A673 (cell line): ENCODE data around the gene DISP3. TPM values are rescaled to one million over a fixed set of nuclear protein-coding genes. Genes with fewer than 3 reads are reported as not detected.

ENCODE experiments used
- BruUV-seq: library from RNA; stranded (reverse); fragments of 400-500 nt; replicated peaks from 2 replicates; lab custom pipeline; 2021; lab: Mats Ljungman, UMichigan
- CTCF ChIA-PET: fragments of 300-600 bp; sonication (Branson Sonifier 250); formaldehyde crosslinking; loops from one replicate; lab custom pipeline; 2022; ENCODE audit warnings: antibody characterized with exemption; lab: Charles Lee
- POLR2A ChIA-PET: fragments of 300-600 bp; sonication (Branson Sonifier 250); formaldehyde crosslinking; loops from one replicate; lab custom pipeline; 2022; ENCODE audit warnings: antibody characterized with exemption; ENCODE audit not compliant: low non-redundant PET; lab: Charles Lee
- DNase-seq: peaks from one replicate; pipeline ENCODE4 v3.0.0-alpha.2; 2015; ENCODE audit warnings: low spot score
- H3K27ac ChIP-seq: fragments of 200-600 bp; sonication (generic); 2 replicates; pipeline ENCODE4 v1.5.1; 2016; ENCODE audit warnings: mixed run types, low read depth, mild to moderate bottlenecking, mixed read lengths, antibody characterized with exemption, low read length; ENCODE audit not compliant: poor library complexity, severe bottlenecking
- H3K27me3 ChIP-seq: fragments of 200-600 bp; sonication (generic); replicated peaks from 2 replicates; pipeline ENCODE4 v1.6.1; 2017; ENCODE audit warnings: mixed run types, low read depth, mild to moderate bottlenecking, mixed read lengths, antibody characterized with exemption, low read length; ENCODE audit not compliant: insufficient read depth, poor library complexity
- H3K36me3 ChIP-seq: fragments of 200-600 bp; sonication (generic); 2 replicates; pipeline ENCODE4 v1.6.1; 2016; ENCODE audit warnings: mixed run types, mild to moderate bottlenecking, mixed read lengths, antibody characterized with exemption, low read length; ENCODE audit not compliant: insufficient read depth, poor library complexity, severe bottlenecking
- H3K4me1 ChIP-seq: fragments of 200-600 bp; sonication (generic); 2 replicates; pipeline ENCODE4 v1.6.1; 2017; ENCODE audit warnings: mixed run types, mild to moderate bottlenecking, mixed read lengths, antibody characterized with exemption, low read length; ENCODE audit not compliant: insufficient read depth, poor library complexity, severe bottlenecking
- H3K4me3 ChIP-seq: fragments of 200-600 bp; sonication (generic); 2 replicates; pipeline ENCODE4 v1.5.1; 2016; ENCODE audit warnings: low read depth, mixed run types, mild to moderate bottlenecking, mixed read lengths, low read length; ENCODE audit not compliant: poor library complexity, severe bottlenecking
- H3K9me3 ChIP-seq: fragments of 200-600 bp; sonication (generic); 2 replicates; pipeline ENCODE4 v1.6.1; 2016; ENCODE audit warnings: mixed run types, low read depth, mild to moderate bottlenecking, mixed read lengths, antibody characterized with exemption, low read length; ENCODE audit not compliant: poor library complexity, severe bottlenecking
- EZH2 ChIP-seq: fragments of 200-600 bp; sonication (generic); IDR thresholded peaks from 2 replicates; pipeline ENCODE4 v1.6.1; 2017; ENCODE audit warnings: borderline replicate concordance, low read depth, mild to moderate bottlenecking, mixed read lengths, antibody characterized with exemption, low read length; ENCODE audit not compliant: poor library complexity, severe bottlenecking
- intact Hi-C: fragments of 100-400 bp; cut with micrococcal nuclease; formaldehyde crosslinking; loops from one replicate; pipeline ENCODE4 v1.10.0; 2022; ENCODE audit not compliant: unreplicated experiment
- total RNA-seq: library from RNA; stranded (reverse); gene quantifications from 2 replicates; pipeline ENCODE4 v1.2.3, GENCODE V29; 2021
- TF ChIP-seq, protein P1 (sequence below): fragments of 300-800, 200-600 bp; sonication (generic); conservative IDR thresholded peaks from 2 replicates; pipeline ENCODE4 v1.5.1; 2017; ENCODE audit warnings: low read depth, mild to moderate bottlenecking, antibody characterized with exemption, low read length, moderate library complexity, mixed read lengths

The DISP3 gene
- total RNA-seq, 1 experiment from 2014 or later = 0.49 TPM

DNA sequence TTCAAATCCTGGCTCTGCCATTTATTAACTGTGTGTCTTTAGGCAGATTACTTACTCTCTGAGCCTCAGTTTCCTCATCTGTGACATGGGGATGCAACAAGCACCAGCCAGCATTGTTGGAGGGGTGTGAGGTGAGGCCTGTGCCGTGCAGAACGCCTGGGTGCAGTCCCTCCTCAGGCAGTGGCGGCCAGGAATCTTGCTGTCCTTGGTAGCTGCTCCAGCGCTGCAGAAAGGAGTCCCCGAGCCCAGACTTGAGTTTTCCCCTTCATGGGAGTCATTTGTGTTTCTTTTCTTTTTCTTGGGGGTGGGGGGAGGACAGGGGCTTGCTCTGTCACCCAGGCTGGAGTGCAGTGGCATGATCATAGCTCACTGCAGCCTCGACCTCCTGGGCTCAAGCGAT, 46.6 kb downstream of the DISP3 start:
- CTCF ChIA-PET = no interaction called here
- Histone ChIP-seq H3K36me3 (no peaks in the 10 kb centered on the region), H3K4me3 (no peak overlapping the region), H3K27me3 (peaks cover 4% of the 10 kb centered on the region), H3K9me3 (no peaks in the 10 kb centered on the region), H3K27ac (no peak overlapping the region), H3K4me1 (no peaks in the 10 kb centered on the region)
- intact Hi-C loops = no loop called here
- DNase-seq = no peak
- no TSS peak for BruUV-seq
- POLR2A ChIA-PET = interaction anchor here (0.7 kb wide), 1 partner anchor 211 kb away, joined by 8 read pairs; no protein-coding TSS in a partner anchor
- no peak for TF ChIP-seq EZH2

DNA sequence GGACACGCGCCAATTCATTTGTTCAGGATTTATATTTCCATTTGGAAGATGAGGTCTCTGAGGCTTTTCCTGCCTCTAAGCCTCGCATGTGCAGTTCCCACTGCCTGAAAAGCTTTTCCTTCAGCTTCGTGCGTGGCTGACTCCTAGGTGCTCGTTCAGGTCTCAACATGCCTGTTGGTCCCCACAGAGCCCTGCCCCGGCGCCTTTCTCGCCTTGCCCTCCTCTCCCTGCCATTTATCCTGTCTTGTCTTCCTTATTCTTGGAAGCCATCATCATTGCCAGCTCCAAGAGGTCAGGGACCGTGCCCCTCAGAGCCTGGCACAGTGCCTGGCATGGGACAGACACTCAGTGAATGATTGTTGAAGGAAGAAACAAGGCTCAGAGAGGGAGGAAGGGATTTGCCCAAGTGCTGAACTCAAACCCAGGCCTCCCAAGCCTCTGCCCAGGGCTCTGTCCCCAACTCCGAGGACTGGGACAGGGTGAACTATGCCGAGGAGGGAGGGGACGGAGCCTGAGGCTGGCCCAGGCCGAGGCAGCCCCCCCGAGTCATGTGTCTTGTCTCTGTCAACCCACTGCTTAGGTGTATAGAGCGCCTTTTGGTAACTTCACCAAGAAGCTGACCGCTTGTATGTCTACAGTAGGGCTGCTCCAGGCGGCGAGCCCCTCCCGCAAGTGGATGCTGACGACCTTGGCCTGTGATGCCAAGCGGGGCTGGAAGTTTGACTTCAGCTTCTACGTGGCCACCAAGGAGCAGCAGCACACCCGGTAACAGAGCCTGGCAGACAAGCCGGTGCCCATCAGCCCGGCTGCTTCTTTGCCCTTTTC, 47.3 kb downstream of the DISP3 start:
- Histone ChIP-seq H3K9me3 (no peaks in the 10 kb centered on the region), H3K27me3 (peaks cover 4% of the 10 kb centered on the region), H3K36me3 (no peaks in the 10 kb centered on the region), H3K4me3 (no peak overlapping the region), H3K4me1 (no peaks in the 10 kb centered on the region), H3K27ac (no peak overlapping the region)
- intact Hi-C loops = no loop called here
- DNase-seq = no peak
- POLR2A ChIA-PET = no interaction called here
- no peak for TF ChIP-seq EZH2
- TF ChIP-seq, protein P1, sequence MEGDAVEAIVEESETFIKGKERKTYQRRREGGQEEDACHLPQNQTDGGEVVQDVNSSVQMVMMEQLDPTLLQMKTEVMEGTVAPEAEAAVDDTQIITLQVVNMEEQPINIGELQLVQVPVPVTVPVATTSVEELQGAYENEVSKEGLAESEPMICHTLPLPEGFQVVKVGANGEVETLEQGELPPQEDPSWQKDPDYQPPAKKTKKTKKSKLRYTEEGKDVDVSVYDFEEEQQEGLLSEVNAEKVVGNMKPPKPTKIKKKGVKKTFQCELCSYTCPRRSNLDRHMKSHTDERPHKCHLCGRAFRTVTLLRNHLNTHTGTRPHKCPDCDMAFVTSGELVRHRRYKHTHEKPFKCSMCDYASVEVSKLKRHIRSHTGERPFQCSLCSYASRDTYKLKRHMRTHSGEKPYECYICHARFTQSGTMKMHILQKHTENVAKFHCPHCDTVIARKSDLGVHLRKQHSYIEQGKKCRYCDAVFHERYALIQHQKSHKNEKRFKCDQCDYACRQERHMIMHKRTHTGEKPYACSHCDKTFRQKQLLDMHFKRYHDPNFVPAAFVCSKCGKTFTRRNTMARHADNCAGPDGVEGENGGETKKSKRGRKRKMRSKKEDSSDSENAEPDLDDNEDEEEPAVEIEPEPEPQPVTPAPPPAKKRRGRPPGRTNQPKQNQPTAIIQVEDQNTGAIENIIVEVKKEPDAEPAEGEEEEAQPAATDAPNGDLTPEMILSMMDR = no peak
- BruUV-seq = no TSS peak
- CTCF ChIA-PET = no interaction called here

DNA sequence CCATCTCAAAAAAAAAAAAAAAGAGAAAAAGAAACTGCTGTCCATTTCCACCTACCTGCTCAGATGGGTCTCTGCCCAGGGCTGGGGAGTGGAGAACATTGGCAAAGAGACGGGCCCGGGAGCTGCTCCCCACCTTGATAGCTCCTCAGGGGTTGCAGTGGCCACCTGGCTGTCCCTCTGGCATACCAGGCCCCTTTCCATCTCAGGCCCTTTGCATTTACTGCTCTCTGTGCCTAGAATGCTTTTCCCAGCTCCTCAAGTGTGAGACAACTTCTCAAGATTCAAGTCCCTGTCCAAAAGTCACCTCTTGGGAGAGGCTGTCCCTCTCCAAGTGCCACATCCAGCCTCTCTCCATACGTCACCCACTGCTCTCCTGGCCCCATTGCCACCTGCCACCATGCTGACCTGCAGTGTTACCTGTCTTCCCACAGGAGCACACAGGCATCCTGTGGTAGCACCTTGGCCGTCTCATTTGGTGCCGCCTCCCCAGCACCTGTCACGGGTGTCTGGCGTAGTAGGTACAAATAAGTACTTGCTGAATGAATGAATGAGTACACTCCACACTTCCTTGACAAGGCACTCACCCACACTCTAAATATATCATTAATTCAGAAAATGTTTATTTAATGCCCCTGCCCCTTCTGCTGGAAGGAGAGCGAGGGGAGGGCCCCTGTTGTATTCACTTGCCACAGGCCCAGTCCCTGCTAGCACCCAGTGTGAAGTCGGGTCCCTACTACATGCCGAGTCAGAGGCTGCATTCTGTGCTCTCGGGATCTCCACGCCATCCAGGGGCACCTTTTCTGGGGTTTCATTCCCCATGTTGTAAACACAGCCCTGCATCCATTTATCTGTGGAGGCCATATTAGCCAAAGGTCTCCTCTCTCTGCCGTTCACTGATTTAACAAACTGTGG, 48.8 kb downstream of the DISP3 start:
- Histone ChIP-seq H3K27me3 (peaks cover 4% of the 10 kb centered on the region), H3K4me1 (no peaks in the 10 kb centered on the region), H3K27ac (no peak overlapping the region), H3K36me3 (no peaks in the 10 kb centered on the region), H3K4me3 (no peak overlapping the region), H3K9me3 (no peaks in the 10 kb centered on the region)
- CTCF ChIA-PET = no interaction called here
- POLR2A ChIA-PET = interaction anchor here (0.6 kb wide), 2 partner anchors 123 to 274 kb away, joined by 3 to 5 read pairs; no protein-coding TSS in a partner anchor
- intact Hi-C loops = no loop called here
- no peak for TF ChIP-seq EZH2
- TF ChIP-seq, protein P1 = no peak
- DNase-seq = no peak
- no TSS peak for BruUV-seq
